Measurements from ENCODE around the gene ARHGAP27. TPM values are rescaled to one million over a fixed set of nuclear protein-coding genes. Genes with fewer than 3 reads are reported as not detected.

Gene ARHGAP27
- total RNA-seq, 1 donor from 2014 or later, result 73.8 TPM

DNA sequence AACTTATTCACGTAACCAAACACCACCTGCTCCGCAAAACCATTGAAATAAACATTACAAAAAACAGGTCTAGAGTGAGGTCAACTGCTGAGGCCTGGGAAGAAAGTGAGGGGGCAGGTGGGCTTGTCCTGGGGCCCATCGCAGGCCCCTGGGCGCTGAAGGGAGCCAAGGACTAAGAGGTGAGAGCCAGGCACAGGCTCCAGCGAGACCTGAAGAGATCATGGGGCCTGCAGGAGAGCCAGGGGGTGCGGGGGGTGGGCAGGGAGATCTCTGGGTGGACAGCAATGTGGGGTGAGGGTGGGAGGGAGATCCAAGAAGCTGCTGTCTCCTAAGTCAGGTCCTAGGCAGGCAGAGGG is 7.9 kb downstream of the ARHGAP27 start:
- peaks cover 16% of the 10 kb centered on the region for H3K4me1 ChIP-seq

GRCh38 chr17:45423975-45424335 is 8.7 kb downstream of the ARHGAP27 start:
- TF ChIP-seq, protein P1, sequence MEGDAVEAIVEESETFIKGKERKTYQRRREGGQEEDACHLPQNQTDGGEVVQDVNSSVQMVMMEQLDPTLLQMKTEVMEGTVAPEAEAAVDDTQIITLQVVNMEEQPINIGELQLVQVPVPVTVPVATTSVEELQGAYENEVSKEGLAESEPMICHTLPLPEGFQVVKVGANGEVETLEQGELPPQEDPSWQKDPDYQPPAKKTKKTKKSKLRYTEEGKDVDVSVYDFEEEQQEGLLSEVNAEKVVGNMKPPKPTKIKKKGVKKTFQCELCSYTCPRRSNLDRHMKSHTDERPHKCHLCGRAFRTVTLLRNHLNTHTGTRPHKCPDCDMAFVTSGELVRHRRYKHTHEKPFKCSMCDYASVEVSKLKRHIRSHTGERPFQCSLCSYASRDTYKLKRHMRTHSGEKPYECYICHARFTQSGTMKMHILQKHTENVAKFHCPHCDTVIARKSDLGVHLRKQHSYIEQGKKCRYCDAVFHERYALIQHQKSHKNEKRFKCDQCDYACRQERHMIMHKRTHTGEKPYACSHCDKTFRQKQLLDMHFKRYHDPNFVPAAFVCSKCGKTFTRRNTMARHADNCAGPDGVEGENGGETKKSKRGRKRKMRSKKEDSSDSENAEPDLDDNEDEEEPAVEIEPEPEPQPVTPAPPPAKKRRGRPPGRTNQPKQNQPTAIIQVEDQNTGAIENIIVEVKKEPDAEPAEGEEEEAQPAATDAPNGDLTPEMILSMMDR (IDR thresholded peaks at IDR 0.05), result no peak
- intact Hi-C loops (cut with DNase I), result no loop called here
- Histone ChIP-seq H3K4me3 (no peak overlapping the region), H3K27ac (no peak overlapping the region), H3K27me3 (no peaks in the 10 kb centered on the region), H3K9me3 (no peaks in the 10 kb centered on the region), H3K4me1 (peaks cover 11% of the 10 kb centered on the region), H3K36me3 (no peaks in the 10 kb centered on the region)
- DNase-seq (peak; percentile 48), ATAC-seq (no peak)

More for the DNA sequence above, 7.9 kb downstream of the ARHGAP27 start:
- Histone ChIP-seq H3K4me3 (peak overlapping the region; percentile 24), H3K9me3 (no peaks in the 10 kb centered on the region), H3K27me3 (no peaks in the 10 kb centered on the region), H3K36me3 (no peaks in the 10 kb centered on the region), H3K27ac (peak overlapping the region; percentile 71)
- TF ChIP-seq, protein P1 (IDR thresholded peaks at IDR 0.05), result no peak
- ATAC-seq (no peak), DNase-seq (no peak)
- intact Hi-C loops (cut with DNase I), result no loop called here

DNA sequence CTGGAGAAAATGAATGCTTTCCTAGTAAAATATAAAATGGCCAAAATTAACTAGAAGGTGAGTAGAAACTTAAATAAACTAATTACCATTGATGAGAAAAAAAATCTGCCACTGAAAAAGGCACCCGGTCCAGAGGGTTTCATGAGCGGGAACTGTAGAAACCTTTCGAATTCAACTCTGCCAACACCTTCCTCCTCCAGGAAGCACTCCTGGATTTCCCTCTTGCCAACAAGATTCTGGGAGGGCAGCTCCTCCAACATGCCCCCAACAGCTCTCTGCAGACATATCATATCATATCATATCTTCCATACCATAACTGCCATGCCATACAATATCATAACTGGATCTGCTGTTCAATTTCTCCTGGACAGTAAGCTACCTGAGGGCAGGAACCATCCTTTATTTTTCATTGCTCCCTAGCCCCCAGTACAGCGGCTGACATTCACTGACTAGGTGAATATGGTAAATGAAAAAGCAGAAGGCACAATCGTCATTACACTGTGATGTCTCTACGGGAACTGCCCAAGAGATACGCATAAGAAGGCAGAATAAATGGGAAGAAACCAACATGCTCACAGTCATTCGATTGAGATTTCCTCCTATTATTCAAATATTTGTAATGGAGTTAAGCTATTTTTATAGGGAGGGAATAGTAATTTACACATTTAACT is 9.2 kb downstream of the ARHGAP27 start:
- Histone ChIP-seq H3K4me3 (no peak overlapping the region), H3K27ac (no peak overlapping the region)
- ATAC-seq, result no peak

GRCh38 chr17:45414990-45415881 is 17.4 kb downstream of the ARHGAP27 start:
- no peak overlapping the region for H3K4me3 ChIP-seq
- no peak overlapping the region for H3K27ac ChIP-seq
- no peaks in the 10 kb centered on the region for H3K27me3 ChIP-seq
- intact Hi-C loops (cut with DNase I), result no loop called here
- DNase-seq (no peak), ATAC-seq (no peak)
- TF ChIP-seq, protein P1 (IDR thresholded peaks at IDR 0.05), result no peak
- no peaks in the 10 kb centered on the region for H3K36me3 ChIP-seq
- H3K9me3 ChIP-seq, result no peaks in the 10 kb centered on the region
- peaks cover 39% of the 10 kb centered on the region for H3K4me1 ChIP-seq

More for the DNA sequence above, 9.2 kb downstream of the ARHGAP27 start:
- TF ChIP-seq, protein P1 (IDR thresholded peaks at IDR 0.05), result no peak
- Histone ChIP-seq H3K27me3 (no peaks in the 10 kb centered on the region), H3K9me3 (no peaks in the 10 kb centered on the region), H3K4me1 (peaks cover 11% of the 10 kb centered on the region), H3K36me3 (no peaks in the 10 kb centered on the region)
- DNase-seq, result no peak
- intact Hi-C loops (cut with DNase I), result no loop called here

DNA sequence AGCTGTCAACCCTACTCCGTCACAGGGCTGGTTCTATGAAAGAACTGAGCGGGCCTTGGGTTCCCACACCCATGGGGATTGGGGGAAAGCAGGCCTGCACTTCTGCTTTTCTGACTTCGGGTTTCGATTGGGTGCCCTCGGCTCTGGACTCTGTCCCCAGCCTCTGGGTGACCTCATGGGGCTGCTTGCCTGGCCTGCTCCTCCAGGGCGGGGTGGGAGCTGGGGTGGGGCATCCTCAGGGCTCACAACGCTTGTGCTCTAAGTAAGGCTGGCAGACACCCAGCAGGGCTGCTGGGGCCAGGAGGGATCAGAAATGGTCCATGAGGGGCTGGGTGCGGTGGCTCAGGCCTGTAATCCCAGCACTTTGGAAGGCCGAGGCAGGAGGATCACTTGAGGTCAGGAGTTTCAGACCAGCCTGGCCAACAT is 19.2 kb downstream of the ARHGAP27 start:
- ATAC-seq (peak; percentile 72), DNase-seq (peak; percentile 83)
- Histone ChIP-seq H3K9me3 (no peaks in the 10 kb centered on the region), H3K27ac (no peak overlapping the region), H3K27me3 (no peaks in the 10 kb centered on the region), H3K36me3 (no peaks in the 10 kb centered on the region), H3K4me3 (no peak overlapping the region), H3K4me1 (peaks cover 45% of the 10 kb centered on the region)
- intact Hi-C loops (cut with DNase I), result no loop called here
- TF ChIP-seq, protein P1 (IDR thresholded peaks at IDR 0.05), result no peak
